HEK293 (cell line): ENCODE results near the gene ATP2A3.
A peak's percentile ranks its signal among the peaks of the same experiment; 100 is the strongest.

ENCODE experiments used
- CTCF ChIA-PET: fragments of 350-600 bp; formaldehyde crosslinking; extraction: SDS; loops from one replicate; lab custom pipeline; 2021; ENCODE audit warnings: antibody characterized with exemption; lab: Yijun Ruan, JAX
- POLR2A ChIA-PET: fragments of 300-600 bp; formaldehyde crosslinking; extraction: SDS; loops from one replicate; lab custom pipeline; 2020; ENCODE audit warnings: antibody characterized with exemption, inconsistent platforms; lab: Yijun Ruan, JAX
- H3K27ac ChIP-seq: fragments of 200-500 bp; sonication (Bioruptor generic); 2 replicates; pipeline ENCODE4 v1.5.1; 2014; ENCODE audit warnings: low read depth, low read length, control low read depth, inconsistent platforms; ENCODE audit errors: extremely low read depth
- H3K36me3 ChIP-seq, 2 experiments: fragments of 200-500 bp in 1 of 2; sonication (Bioruptor generic) in 1 of 2; 1 replicate in 1 of 2; 2 replicates in 1 of 2; pipeline ENCODE4 v1.5.1; 2014 to 2017; ENCODE audit warnings: inconsistent platforms in 2 of 2, low read length in 2 of 2; ENCODE audit not compliant: control insufficient read depth in 2 of 2, insufficient read depth in 1 of 2
- H3K4me1 ChIP-seq: fragments of 200-500 bp; sonication (Bioruptor generic); 2 replicates; pipeline ENCODE4 v1.5.1; 2014; ENCODE audit warnings: mild to moderate bottlenecking, low read length, inconsistent platforms; ENCODE audit not compliant: control insufficient read depth, insufficient read depth
- H3K4me3 ChIP-seq: 2 replicates; pipeline ENCODE4 v1.5.1; 2011; ENCODE audit warnings: low read depth, mild to moderate bottlenecking, control low read depth, low read length, moderate library complexity
- H3K9me3 ChIP-seq: fragments of 200-500 bp; sonication (Bioruptor generic); 2 replicates; pipeline ENCODE4 v1.5.1; 2014; ENCODE audit warnings: low read depth, low read length, inconsistent platforms; ENCODE audit not compliant: control insufficient read depth, insufficient read depth
- BCL11A ChIP-seq: fragments of 450-650 bp; formaldehyde crosslinking; IDR thresholded peaks from 2 replicates; pipeline ENCODE4 v1.5.1; 2016; ENCODE audit warnings: low read depth, missing biosample characterization, missing genetic modification characterization
- EGR2 ChIP-seq: fragments of 450-650 bp; formaldehyde crosslinking; IDR thresholded peaks from 2 replicates; pipeline ENCODE4 v1.5.1; 2016; ENCODE audit warnings: low read depth, missing biosample characterization, missing genetic modification characterization
- GLIS1 ChIP-seq: fragments of 450-650 bp; formaldehyde crosslinking; IDR thresholded peaks from 2 replicates; pipeline ENCODE4 v1.5.1; 2016; ENCODE audit warnings: missing biosample characterization, missing genetic modification characterization
- IKZF3 ChIP-seq: fragments of 450-650 bp; IDR thresholded peaks from 2 replicates; pipeline ENCODE4 v1.5.0; 2018; ENCODE audit warnings: missing biosample characterization, mild to moderate bottlenecking, missing genetic modification characterization, moderate library complexity
- MYNN ChIP-seq: fragments of 450-650 bp; formaldehyde crosslinking; IDR thresholded peaks from 2 replicates; pipeline ENCODE4 v1.5.1; 2016; ENCODE audit warnings: missing biosample characterization, missing genetic modification characterization, borderline replicate concordance
- SP2 ChIP-seq: fragments of 450-650 bp; formaldehyde crosslinking; IDR thresholded peaks from 2 replicates; pipeline ENCODE4 v1.5.1; 2016; ENCODE audit warnings: missing biosample characterization, missing genetic modification characterization
- SP3 ChIP-seq: fragments of 450-650 bp; formaldehyde crosslinking; IDR thresholded peaks from 2 replicates; pipeline ENCODE4 v1.5.1; 2016; ENCODE audit warnings: missing biosample characterization, missing genetic modification characterization
- SP7 ChIP-seq: fragments of 450-650 bp; formaldehyde crosslinking; IDR thresholded peaks from 2 replicates; pipeline ENCODE4 v1.5.1; 2016; ENCODE audit warnings: missing biosample characterization, missing genetic modification characterization
- TCF7L2 ChIP-seq: IDR thresholded peaks from 2 replicates; pipeline ENCODE4 v1.6.1; 2011; ENCODE audit warnings: low read depth, mild to moderate bottlenecking, inconsistent platforms, low read length, moderate library complexity, borderline replicate concordance
- ZBTB17 ChIP-seq: fragments of 450-650 bp; formaldehyde crosslinking; IDR thresholded peaks from 2 replicates; pipeline ENCODE4 v1.5.1; 2016; ENCODE audit warnings: missing biosample characterization, missing genetic modification characterization
- ZFHX2 ChIP-seq: fragments of 450-650 bp; formaldehyde crosslinking; conservative IDR thresholded peaks from 2 replicates; pipeline ENCODE4 v1.5.1; 2016; ENCODE audit warnings: missing biosample characterization, missing genetic modification characterization
- ZIC2 ChIP-seq: fragments of 450-650 bp; formaldehyde crosslinking; IDR thresholded peaks from 2 replicates; pipeline ENCODE4 v1.5.1; 2016; ENCODE audit warnings: missing biosample characterization, missing genetic modification characterization
- ZNF10 ChIP-seq: fragments of 450-650 bp; formaldehyde crosslinking; IDR thresholded peaks from 2 replicates; pipeline ENCODE4 v1.5.1; 2017; ENCODE audit warnings: missing biosample characterization, missing genetic modification characterization
- ZNF138 ChIP-seq: fragments of 450-650 bp; formaldehyde crosslinking; IDR thresholded peaks from 2 replicates; pipeline ENCODE4 v1.5.1; 2016; ENCODE audit warnings: missing biosample characterization, missing genetic modification characterization, borderline replicate concordance
- ZNF146 ChIP-seq: fragments of 450-650 bp; formaldehyde crosslinking; IDR thresholded peaks from 2 replicates; pipeline ENCODE4 v1.5.1; 2016; ENCODE audit warnings: missing biosample characterization, missing genetic modification characterization
- ZNF223 ChIP-seq: fragments of 450-650 bp; formaldehyde crosslinking; IDR thresholded peaks from 2 replicates; pipeline ENCODE4 v1.5.1; 2016; ENCODE audit warnings: missing biosample characterization, missing genetic modification characterization
- ZNF416 ChIP-seq: fragments of 450-650 bp; formaldehyde crosslinking; IDR thresholded peaks from 2 replicates; pipeline ENCODE4 v1.5.1; 2016; ENCODE audit warnings: missing biosample characterization, missing genetic modification characterization
- ZNF423 ChIP-seq: fragments of 450-650 bp; formaldehyde crosslinking; IDR thresholded peaks from 2 replicates; pipeline ENCODE4 v1.5.1; 2016; ENCODE audit warnings: missing biosample characterization, missing genetic modification characterization
- ZNF433 ChIP-seq: fragments of 450-650 bp; formaldehyde crosslinking; IDR thresholded peaks from 2 replicates; pipeline ENCODE4 v1.5.1; 2016; ENCODE audit warnings: missing biosample characterization, missing genetic modification characterization, low read depth
- ZNF548 ChIP-seq: fragments of 450-650 bp; formaldehyde crosslinking; IDR thresholded peaks from 2 replicates; pipeline ENCODE4 v1.5.1; 2016; ENCODE audit warnings: missing biosample characterization, missing genetic modification characterization
- ZNF610 ChIP-seq: fragments of 450-650 bp; formaldehyde crosslinking; IDR thresholded peaks from 2 replicates; pipeline ENCODE4 v1.5.1; 2016; ENCODE audit warnings: missing biosample characterization, missing genetic modification characterization, borderline replicate concordance
- ZNF621 ChIP-seq: fragments of 450-650 bp; formaldehyde crosslinking; IDR thresholded peaks from 2 replicates; pipeline ENCODE4 v1.5.1; 2017; ENCODE audit warnings: missing biosample characterization, missing genetic modification characterization
- ZNF664 ChIP-seq: fragments of 450-650 bp; formaldehyde crosslinking; IDR thresholded peaks from 2 replicates; pipeline ENCODE4 v1.5.1; 2016; ENCODE audit warnings: missing biosample characterization, missing genetic modification characterization
- TF ChIP-seq, protein P1 (sequence below): fragments of 450-650 bp; formaldehyde crosslinking; IDR thresholded peaks from 2 replicates; pipeline ENCODE4 v1.5.1; 2016; ENCODE audit warnings: missing biosample characterization, missing genetic modification characterization
- TF ChIP-seq, protein P2 (sequence below): fragments of 450-650 bp; formaldehyde crosslinking; IDR thresholded peaks from 2 replicates; pipeline ENCODE4 v1.5.1; 2016; ENCODE audit warnings: missing biosample characterization, missing genetic modification characterization
- TF ChIP-seq, protein P3 (sequence below): fragments of 450-650 bp; formaldehyde crosslinking; IDR thresholded peaks from 2 replicates; pipeline ENCODE4 v1.5.1; 2016; ENCODE audit warnings: missing biosample characterization, missing genetic modification characterization
- TF ChIP-seq, protein P4 (sequence below): fragments of 450-650 bp; formaldehyde crosslinking; IDR thresholded peaks from 2 replicates; pipeline ENCODE4 v1.5.1; 2016; ENCODE audit warnings: missing biosample characterization, missing genetic modification characterization
- TF ChIP-seq, protein P5 (sequence below): fragments of 450-650 bp; formaldehyde crosslinking; IDR thresholded peaks from 2 replicates; pipeline ENCODE4 v1.5.1; 2016; ENCODE audit warnings: missing biosample characterization, missing genetic modification characterization

The ATP2A3 gene

DNA sequence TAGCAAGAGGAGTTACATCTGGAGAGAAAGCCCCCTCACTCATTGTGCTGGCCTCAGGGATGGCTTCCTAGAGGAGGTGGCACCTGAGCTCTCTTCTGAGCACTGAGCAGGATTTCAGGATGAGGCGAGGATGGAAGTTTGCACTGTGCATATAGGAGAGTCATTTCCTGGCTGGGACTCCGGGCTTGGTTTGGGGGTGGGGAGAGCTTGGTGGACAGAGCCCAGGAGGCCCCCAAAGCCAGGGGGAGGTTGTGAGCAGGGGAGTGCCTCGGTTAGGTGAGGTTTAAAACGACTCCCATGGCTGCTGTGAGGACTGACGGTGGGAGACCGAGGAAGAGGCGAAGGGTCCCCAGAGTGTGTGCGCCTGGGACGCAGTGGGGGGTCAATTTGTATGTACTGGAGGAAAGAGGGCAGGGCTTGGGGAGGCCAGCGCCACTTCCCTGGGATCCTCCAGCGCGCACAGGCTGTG is 72.6 kb downstream of the ATP2A3 start:
- TF ChIP-seq SP2 (tag by site-specific recombination), result no peak
- no peak for TF ChIP-seq ZNF548 (tag by site-specific recombination)
- no peak for TF ChIP-seq ZNF621
- no peak for TF ChIP-seq ZNF146 (tag by site-specific recombination)
- no peak for TF ChIP-seq SP7
- TF ChIP-seq ZBTB17 (tag by site-specific recombination), result peak; percentile 61
- TF ChIP-seq ZNF423, result peak; percentile 65
- TF ChIP-seq ZNF138 (tag by site-specific recombination), result no peak
- TF ChIP-seq ZNF610 (tag by site-specific recombination), result 0 out of 2 replicates have a peak, but pooled peaks have one; percentile 44
- peak; percentile 94 for TF ChIP-seq ZIC2 (tag by site-specific recombination)
- TF ChIP-seq MYNN (tag by site-specific recombination), result no peak
- TF ChIP-seq ZNF10 (tag by site-specific recombination), result no peak
- TF ChIP-seq BCL11A (tag by site-specific recombination), result no peak
- TF ChIP-seq ZNF433 (tag by site-specific recombination), result no peak
- no peak for TF ChIP-seq ZNF416 (tag by site-specific recombination)
- TF ChIP-seq, protein P1, sequence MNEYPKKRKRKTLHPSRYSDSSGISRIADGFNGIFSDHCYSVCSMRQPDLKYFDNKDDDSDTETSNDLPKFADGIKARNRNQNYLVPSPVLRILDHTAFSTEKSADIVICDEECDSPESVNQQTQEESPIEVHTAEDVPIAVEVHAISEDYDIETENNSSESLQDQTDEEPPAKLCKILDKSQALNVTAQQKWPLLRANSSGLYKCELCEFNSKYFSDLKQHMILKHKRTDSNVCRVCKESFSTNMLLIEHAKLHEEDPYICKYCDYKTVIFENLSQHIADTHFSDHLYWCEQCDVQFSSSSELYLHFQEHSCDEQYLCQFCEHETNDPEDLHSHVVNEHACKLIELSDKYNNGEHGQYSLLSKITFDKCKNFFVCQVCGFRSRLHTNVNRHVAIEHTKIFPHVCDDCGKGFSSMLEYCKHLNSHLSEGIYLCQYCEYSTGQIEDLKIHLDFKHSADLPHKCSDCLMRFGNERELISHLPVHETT, result no peak
- TF ChIP-seq GLIS1 (tag by site-specific recombination), result no peak
- TF ChIP-seq TCF7L2, result no peak
- TF ChIP-seq SP3 (tag by site-specific recombination), result no peak
- TF ChIP-seq ZNF664 (tag by site-specific recombination), result no peak
- no peak for TF ChIP-seq ZNF223
- TF ChIP-seq, protein P2, sequence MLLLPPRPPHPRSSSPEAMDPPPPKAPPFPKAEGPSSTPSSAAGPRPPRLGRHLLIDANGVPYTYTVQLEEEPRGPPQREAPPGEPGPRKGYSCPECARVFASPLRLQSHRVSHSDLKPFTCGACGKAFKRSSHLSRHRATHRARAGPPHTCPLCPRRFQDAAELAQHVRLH (tag by site-specific recombination), result no peak
- TF ChIP-seq, protein P3, sequence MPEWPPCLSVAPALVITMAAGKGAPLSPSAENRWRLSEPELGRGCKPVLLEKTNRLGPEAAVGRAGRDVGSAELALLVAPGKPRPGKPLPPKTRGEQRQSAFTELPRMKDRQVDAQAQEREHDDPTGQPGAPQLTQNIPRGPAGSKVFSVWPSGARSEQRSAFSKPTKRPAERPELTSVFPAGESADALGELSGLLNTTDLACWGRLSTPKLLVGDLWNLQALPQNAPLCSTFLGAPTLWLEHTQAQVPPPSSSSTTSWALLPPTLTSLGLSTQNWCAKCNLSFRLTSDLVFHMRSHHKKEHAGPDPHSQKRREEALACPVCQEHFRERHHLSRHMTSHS (tag by site-specific recombination), result no peak
- TF ChIP-seq, all 188 proteins: peak for 4
- ChIA-PET POLR2A (no interaction called here), CTCF (interaction anchor here (0.7 to 1.6 kb wide), 2 partner anchors 28 to 157 kb away, joined by 3 read pairs; no protein-coding TSS in a partner anchor)
- Histone ChIP-seq H3K9me3 (no peaks in the 10 kb centered on the region), H3K36me3 (no peaks in the 10 kb centered on the region), H3K4me3 (peak overlapping the region; percentile 56), H3K27ac (peak overlapping the region; percentile 72; the same call in 1 of the 2 replicates), H3K4me1 (peaks cover 42% of the 10 kb centered on the region)

DNA sequence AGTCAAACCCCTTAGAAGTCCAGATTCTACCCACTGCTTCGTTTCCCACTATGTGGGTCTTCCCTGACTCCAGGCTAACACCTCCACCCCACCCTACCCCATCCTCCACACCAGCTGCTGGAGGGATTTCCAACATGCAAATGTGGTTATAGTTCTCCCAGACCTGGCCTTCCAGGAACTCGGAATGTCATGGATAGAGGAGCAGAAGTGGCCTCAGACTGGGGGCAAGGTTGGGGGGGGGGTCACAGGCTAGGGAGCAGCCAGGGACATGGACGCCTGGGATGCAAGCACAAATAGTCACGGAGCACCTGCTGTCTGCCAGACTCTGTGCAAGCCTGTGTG is 73.4 kb downstream of the ATP2A3 start:
- Histone ChIP-seq H3K4me1 (peaks cover 42% of the 10 kb centered on the region), H3K4me3 (no peak overlapping the region), H3K27ac (peak overlapping the region; percentile 90), H3K9me3 (no peaks in the 10 kb centered on the region), H3K36me3 (peaks cover 0 to 2% of the 10 kb centered on the region in 2 experiments; a peak in 1 of 3 replicates)
- TF ChIP-seq EGR2 (tag by site-specific recombination), result peak; percentile 78
- TF ChIP-seq, protein P4, sequence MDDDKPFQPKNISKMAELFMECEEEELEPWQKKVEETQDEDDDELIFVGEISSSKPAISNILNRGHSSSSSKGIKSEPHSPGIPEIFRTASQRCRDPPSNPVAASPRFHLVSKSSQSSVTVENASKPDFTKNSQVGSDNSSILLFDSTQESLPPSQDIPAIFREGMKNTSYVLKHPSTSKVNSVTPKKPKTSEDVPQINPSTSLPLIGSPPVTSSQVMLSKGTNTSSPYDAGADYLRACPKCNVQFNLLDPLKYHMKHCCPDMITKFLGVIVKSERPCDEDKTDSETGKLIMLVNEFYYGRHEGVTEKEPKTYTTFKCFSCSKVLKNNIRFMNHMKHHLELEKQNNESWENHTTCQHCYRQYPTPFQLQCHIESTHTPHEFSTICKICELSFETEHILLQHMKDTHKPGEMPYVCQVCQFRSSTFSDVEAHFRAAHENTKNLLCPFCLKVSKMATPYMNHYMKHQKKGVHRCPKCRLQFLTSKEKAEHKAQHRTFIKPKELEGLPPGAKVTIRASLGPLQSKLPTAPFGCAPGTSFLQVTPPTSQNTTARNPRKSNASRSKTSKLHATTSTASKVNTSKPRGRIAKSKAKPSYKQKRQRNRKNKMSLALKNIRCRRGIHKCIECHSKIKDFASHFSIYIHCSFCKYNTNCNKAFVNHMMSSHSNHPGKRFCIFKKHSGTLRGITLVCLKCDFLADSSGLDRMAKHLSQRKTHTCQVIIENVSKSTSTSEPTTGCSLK, result no peak
- peak; percentile 36; the same call in 1 of the 2 replicates for TF ChIP-seq ZFHX2 (tag by site-specific recombination)
- TF ChIP-seq, protein P5, sequence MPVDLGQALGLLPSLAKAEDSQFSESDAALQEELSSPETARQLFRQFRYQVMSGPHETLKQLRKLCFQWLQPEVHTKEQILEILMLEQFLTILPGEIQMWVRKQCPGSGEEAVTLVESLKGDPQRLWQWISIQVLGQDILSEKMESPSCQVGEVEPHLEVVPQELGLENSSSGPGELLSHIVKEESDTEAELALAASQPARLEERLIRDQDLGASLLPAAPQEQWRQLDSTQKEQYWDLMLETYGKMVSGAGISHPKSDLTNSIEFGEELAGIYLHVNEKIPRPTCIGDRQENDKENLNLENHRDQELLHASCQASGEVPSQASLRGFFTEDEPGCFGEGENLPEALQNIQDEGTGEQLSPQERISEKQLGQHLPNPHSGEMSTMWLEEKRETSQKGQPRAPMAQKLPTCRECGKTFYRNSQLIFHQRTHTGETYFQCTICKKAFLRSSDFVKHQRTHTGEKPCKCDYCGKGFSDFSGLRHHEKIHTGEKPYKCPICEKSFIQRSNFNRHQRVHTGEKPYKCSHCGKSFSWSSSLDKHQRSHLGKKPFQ (tag by site-specific recombination), result no peak
- TF ChIP-seq IKZF3 (tag by site-specific recombination), result 0 out of 2 replicates have a peak, but pooled peaks have one; percentile 13
- ChIA-PET CTCF (interaction anchor here (0.8 to 3.0 kb wide), 7 partner anchors 23 to 156 kb away, joined by 3 to 16 read pairs (median 5); partner anchors contain the start of gene NCBP3), POLR2A (interaction anchor here (1.0 to 1.4 kb wide), 2 partner anchors 46 to 167 kb away, joined by 3 to 4 read pairs; partner anchors contain the start of gene HASPIN)
